ENCODE results near the gene SPOCK2. TPM values are rescaled to one million over a fixed set of nuclear protein-coding genes. Genes with fewer than 3 reads are reported as not detected.

SPOCK2 gene
- total and polyA plus RNA-seq, 2 donors (not counting 3 experiments of a cell fraction or from before 2014, with no cell fraction given): 0.40 to 1.1 TPM

DNA sequence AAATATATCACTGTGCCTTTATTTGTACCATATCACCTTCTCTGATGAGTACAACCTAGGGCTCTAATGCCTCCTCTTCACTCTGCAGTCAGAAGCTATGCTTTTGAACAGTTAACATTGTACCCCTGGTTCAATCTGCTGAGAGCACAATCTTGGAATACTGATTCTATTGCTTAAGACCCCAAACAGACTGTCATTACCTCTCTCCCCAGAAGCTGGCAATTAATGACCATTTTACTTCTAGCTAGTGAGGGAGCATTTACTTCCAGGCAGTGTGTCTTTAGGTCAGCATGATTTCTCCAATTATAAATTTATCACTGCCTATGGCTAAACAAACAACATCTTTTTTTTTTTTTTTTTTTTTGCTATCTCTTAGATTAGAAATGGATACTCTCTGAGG is 36.0 kb upstream of the SPOCK2 start:
- dilution Hi-C loops (cut with MboI; ENCODE audit: extremely low pct_ligation_motif_present, low sequenced_read_pairs): no loop called here
- no peak overlapping the region for H2AFZ ChIP-seq (ENCODE audit: low read depth, low read length)
- H3K4me3 ChIP-seq (replicated peaks in 1 of 3; ENCODE audit: insufficient read depth in 1 of 3, low read depth in 1 of 3, low read length in 3 of 3): no peak overlapping the region
- no TSS peak for BruUV-seq (replicated peaks)
- H3K4me1 ChIP-seq (ENCODE audit: control insufficient read depth, extremely low read depth, insufficient read depth, low read length): no peaks in the 10 kb centered on the region
- DNase-seq (ENCODE audit: low read depth, low spot score): no peak
- intact Hi-C loops (cut with micrococcal nuclease): no loop called here
- no peaks in the 10 kb centered on the region for H3K9me1 ChIP-seq (replicated peaks; ENCODE audit: control insufficient read depth, extremely low read depth, insufficient read depth, low read length)
- H3K9me3 ChIP-seq (replicated peaks; ENCODE audit: control insufficient read depth, insufficient read depth, low read length): no peaks in the 10 kb centered on the region
- no peak for FAIRE-seq
- ChIA-PET POLR2A (no interaction called here), CTCF (interaction anchor here (0.6 to 8.2 kb wide), 8 partner anchors 8 to 214 kb away, joined by 3 to 193 read pairs (median 12); no protein-coding TSS in a partner anchor)
- H3K79me2 ChIP-seq (ENCODE audit: control insufficient read depth, insufficient read depth, low read length): no peaks in the 10 kb centered on the region
- no peak overlapping the region for H3K9ac ChIP-seq (replicated peaks; ENCODE audit: extremely low read depth, insufficient read depth, low read length)
- H3K27me3 ChIP-seq (ENCODE audit: control insufficient read depth in 2 of 2, insufficient read depth in 2 of 2, low read length in 2 of 2): no peaks in the 10 kb centered on the region
- TF ChIP-seq MYC (IDR thresholded peaks at IDR 0.05; ENCODE audit: low read depth, low read length) (no peak), EZH2 (IDR thresholded peaks at IDR 0.05; ENCODE audit: borderline replicate concordance, low read depth, low read length, severe bottlenecking) (no peak), POLR2AphosphoS5 (IDR thresholded peaks at IDR 0.05; ENCODE audit: insufficient read depth, low read depth, low read length) (no peak), GATA2 (IDR thresholded peaks at IDR 0.05; ENCODE audit: insufficient read depth, insufficient read length, low read depth, low read length) (no peak), POLR2A (IDR thresholded peaks at IDR 0.05; ENCODE audit: low read depth, low read length) (no peak), JUN (IDR thresholded peaks at IDR 0.05; ENCODE audit: borderline replicate concordance, insufficient read depth, insufficient read length, low read depth) (no peak), FOS (IDR thresholded peaks at IDR 0.05; ENCODE audit: borderline replicate concordance, insufficient read depth, low read length) (no peak)
- TF ChIP-seq, protein P1, sequence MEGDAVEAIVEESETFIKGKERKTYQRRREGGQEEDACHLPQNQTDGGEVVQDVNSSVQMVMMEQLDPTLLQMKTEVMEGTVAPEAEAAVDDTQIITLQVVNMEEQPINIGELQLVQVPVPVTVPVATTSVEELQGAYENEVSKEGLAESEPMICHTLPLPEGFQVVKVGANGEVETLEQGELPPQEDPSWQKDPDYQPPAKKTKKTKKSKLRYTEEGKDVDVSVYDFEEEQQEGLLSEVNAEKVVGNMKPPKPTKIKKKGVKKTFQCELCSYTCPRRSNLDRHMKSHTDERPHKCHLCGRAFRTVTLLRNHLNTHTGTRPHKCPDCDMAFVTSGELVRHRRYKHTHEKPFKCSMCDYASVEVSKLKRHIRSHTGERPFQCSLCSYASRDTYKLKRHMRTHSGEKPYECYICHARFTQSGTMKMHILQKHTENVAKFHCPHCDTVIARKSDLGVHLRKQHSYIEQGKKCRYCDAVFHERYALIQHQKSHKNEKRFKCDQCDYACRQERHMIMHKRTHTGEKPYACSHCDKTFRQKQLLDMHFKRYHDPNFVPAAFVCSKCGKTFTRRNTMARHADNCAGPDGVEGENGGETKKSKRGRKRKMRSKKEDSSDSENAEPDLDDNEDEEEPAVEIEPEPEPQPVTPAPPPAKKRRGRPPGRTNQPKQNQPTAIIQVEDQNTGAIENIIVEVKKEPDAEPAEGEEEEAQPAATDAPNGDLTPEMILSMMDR (IDR thresholded peaks at IDR 0.05; ENCODE audit: extremely low read depth in 1 of 2, insufficient read depth in 1 of 2, low read depth in 1 of 2, low read length in 2 of 2): no peak
- TF ChIP-seq, protein P2, sequence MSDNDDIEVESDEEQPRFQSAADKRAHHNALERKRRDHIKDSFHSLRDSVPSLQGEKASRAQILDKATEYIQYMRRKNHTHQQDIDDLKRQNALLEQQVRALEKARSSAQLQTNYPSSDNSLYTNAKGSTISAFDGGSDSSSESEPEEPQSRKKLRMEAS (IDR thresholded peaks at IDR 0.05; ENCODE audit: insufficient read depth, insufficient read length): no peak
- H3K36me3 ChIP-seq (ENCODE audit: control insufficient read depth in 2 of 2, extremely low read depth in 1 of 2, insufficient read depth in 2 of 2, low read length in 2 of 2): no peaks in the 10 kb centered on the region
- no peak overlapping the region for H3K27ac ChIP-seq (ENCODE audit: insufficient read depth, low read depth, low read length)
- H4K20me1 ChIP-seq (replicated peaks; ENCODE audit: control insufficient read depth, extremely low read depth, insufficient read depth, low read length): no peaks in the 10 kb centered on the region
- H3K4me2 ChIP-seq (ENCODE audit: insufficient read depth, low read length): no peak overlapping the region
